ENCODE data around the gene KCNQ4. TPM values are rescaled to one million over a fixed set of nuclear protein-coding genes. Genes with fewer than 3 reads are reported as not detected.

The KCNQ4 gene
- total RNA-seq, 1 experiment from 2014 or later, result 0.81 TPM

- no peak for TF ChIP-seq EZH2 (IDR thresholded peaks at IDR 0.05; ENCODE audit: low read depth)
- TF ChIP-seq, protein P1, sequence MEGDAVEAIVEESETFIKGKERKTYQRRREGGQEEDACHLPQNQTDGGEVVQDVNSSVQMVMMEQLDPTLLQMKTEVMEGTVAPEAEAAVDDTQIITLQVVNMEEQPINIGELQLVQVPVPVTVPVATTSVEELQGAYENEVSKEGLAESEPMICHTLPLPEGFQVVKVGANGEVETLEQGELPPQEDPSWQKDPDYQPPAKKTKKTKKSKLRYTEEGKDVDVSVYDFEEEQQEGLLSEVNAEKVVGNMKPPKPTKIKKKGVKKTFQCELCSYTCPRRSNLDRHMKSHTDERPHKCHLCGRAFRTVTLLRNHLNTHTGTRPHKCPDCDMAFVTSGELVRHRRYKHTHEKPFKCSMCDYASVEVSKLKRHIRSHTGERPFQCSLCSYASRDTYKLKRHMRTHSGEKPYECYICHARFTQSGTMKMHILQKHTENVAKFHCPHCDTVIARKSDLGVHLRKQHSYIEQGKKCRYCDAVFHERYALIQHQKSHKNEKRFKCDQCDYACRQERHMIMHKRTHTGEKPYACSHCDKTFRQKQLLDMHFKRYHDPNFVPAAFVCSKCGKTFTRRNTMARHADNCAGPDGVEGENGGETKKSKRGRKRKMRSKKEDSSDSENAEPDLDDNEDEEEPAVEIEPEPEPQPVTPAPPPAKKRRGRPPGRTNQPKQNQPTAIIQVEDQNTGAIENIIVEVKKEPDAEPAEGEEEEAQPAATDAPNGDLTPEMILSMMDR (conservative IDR thresholded peaks at IDR 0.05), result no peak
- ChIA-PET CTCF (interaction anchor here (0.6 to 0.7 kb wide), 3 partner anchors 15 to 137 kb away, joined by 3 to 7 read pairs (median 3); no protein-coding TSS in a partner anchor), POLR2A (ENCODE audit: unreplicated experiment) (no interaction called here)
- no peaks in the 10 kb centered on the region for H3F3A ChIP-seq (ENCODE audit: insufficient read depth, low read depth)
- H3K4me1 ChIP-seq (replicated peaks; ENCODE audit: insufficient read depth), result no peaks in the 10 kb centered on the region
- H3K27ac ChIP-seq, result no peak overlapping the region
- no peaks in the 10 kb centered on the region for H3K79me2 ChIP-seq (ENCODE audit: low read depth)
- no peak for DNase-seq
- BruUV-seq (replicated peaks), result no TSS peak
- peaks cover 5% of the 10 kb centered on the region; the same call in 1 of the 2 replicates for H3K27me3 ChIP-seq (ENCODE audit: insufficient read depth, low read depth)
- no peak overlapping the region for H3K4me3 ChIP-seq
- intact Hi-C loops (cut with micrococcal nuclease; ENCODE audit: unreplicated experiment), result no loop called here
- no peaks in the 10 kb centered on the region for H3K9me3 ChIP-seq (ENCODE audit: insufficient read depth, low read depth)
- no peaks in the 10 kb centered on the region for H3K36me3 ChIP-seq (ENCODE audit: low read depth)
- no peaks in the 10 kb centered on the region for H4K20me1 ChIP-seq (ENCODE audit: insufficient read depth)
- H2AFZ ChIP-seq, result no peak overlapping the region
- no peak overlapping the region for H3K4me2 ChIP-seq
- no peaks in the 10 kb centered on the region for H3K9me2 ChIP-seq (ENCODE audit: insufficient read depth)
Observed at GRCh38 chr1:40815420-40815819, 31.8 kb downstream of the KCNQ4 start.

GRCh38 chr1:40817791-40818263, 34.2 kb downstream of the KCNQ4 start:
- H3K27ac ChIP-seq, result no peak overlapping the region
- H3F3A ChIP-seq (ENCODE audit: insufficient read depth, low read depth), result no peaks in the 10 kb centered on the region
- H3K9me2 ChIP-seq (ENCODE audit: insufficient read depth), result no peaks in the 10 kb centered on the region
- H4K20me1 ChIP-seq (ENCODE audit: insufficient read depth), result no peaks in the 10 kb centered on the region
- H3K4me2 ChIP-seq, result no peak overlapping the region
- intact Hi-C loops (cut with micrococcal nuclease; ENCODE audit: unreplicated experiment), result no loop called here
- no peaks in the 10 kb centered on the region for H3K79me2 ChIP-seq (ENCODE audit: low read depth)
- H3K4me3 ChIP-seq, result no peak overlapping the region
- BruUV-seq (replicated peaks), result no TSS peak
- no peaks in the 10 kb centered on the region for H3K27me3 ChIP-seq (ENCODE audit: insufficient read depth, low read depth)
- TF ChIP-seq EZH2 (IDR thresholded peaks at IDR 0.05; ENCODE audit: low read depth), result no peak
- TF ChIP-seq, protein P1 (conservative IDR thresholded peaks at IDR 0.05), result no peak
- H3K4me1 ChIP-seq (replicated peaks; ENCODE audit: insufficient read depth), result no peaks in the 10 kb centered on the region
- DNase-seq, result no peak
- no peaks in the 10 kb centered on the region for H3K9me3 ChIP-seq (ENCODE audit: insufficient read depth, low read depth)
- H2AFZ ChIP-seq, result no peak overlapping the region
- no peaks in the 10 kb centered on the region for H3K36me3 ChIP-seq (ENCODE audit: low read depth)
- POLR2A ChIA-PET (ENCODE audit: unreplicated experiment), result no interaction called here
- CTCF ChIA-PET, result no interaction called here

GRCh38 chr1:40818264-40818961, 34.8 kb downstream of the KCNQ4 start:
- Histone ChIP-seq H2AFZ (no peak overlapping the region), H3K9me3 (ENCODE audit: insufficient read depth, low read depth) (no peaks in the 10 kb centered on the region), H3K4me2 (no peak overlapping the region), H3K27ac (no peak overlapping the region), H3F3A (ENCODE audit: insufficient read depth, low read depth) (no peaks in the 10 kb centered on the region), H3K27me3 (ENCODE audit: insufficient read depth, low read depth) (no peaks in the 10 kb centered on the region), H3K36me3 (ENCODE audit: low read depth) (no peaks in the 10 kb centered on the region), H4K20me1 (ENCODE audit: insufficient read depth) (no peaks in the 10 kb centered on the region), H3K4me1 (replicated peaks; ENCODE audit: insufficient read depth) (no peaks in the 10 kb centered on the region), H3K4me3 (no peak overlapping the region), H3K9me2 (ENCODE audit: insufficient read depth) (no peaks in the 10 kb centered on the region), H3K79me2 (ENCODE audit: low read depth) (no peaks in the 10 kb centered on the region)
- no TSS peak for BruUV-seq (replicated peaks)
- ChIA-PET POLR2A (ENCODE audit: unreplicated experiment) (no interaction called here), CTCF (no interaction called here)
- intact Hi-C loops (cut with micrococcal nuclease; ENCODE audit: unreplicated experiment), result no loop called here
- TF ChIP-seq, protein P1 (conservative IDR thresholded peaks at IDR 0.05), result no peak
- no peak for TF ChIP-seq EZH2 (IDR thresholded peaks at IDR 0.05; ENCODE audit: low read depth)
- no peak for DNase-seq

All from PC-9 (cell line).